ENCODE results near the gene PLEKHH1. TPM values are rescaled to one million over a fixed set of nuclear protein-coding genes. Genes with fewer than 3 reads are reported as not detected.

The PLEKHH1 gene
- total RNA-seq, 1 donor from 2014 or later: 9.4 TPM

- Histone ChIP-seq H3K4me3 (ENCODE audit: low read depth, low read length) (no peak overlapping the region), H3K27me3 (ENCODE audit: control insufficient read depth, insufficient read depth, low read length) (peaks cover 12% of the 10 kb centered on the region), H3K36me3 (ENCODE audit: control insufficient read depth, insufficient read depth, low read length) (no peaks in the 10 kb centered on the region)
- DNase-seq (ENCODE audit: low read depth): no peak
- TF ChIP-seq CTCF (IDR thresholded peaks at IDR 0.05; ENCODE audit: insufficient read depth, low read length, poor library complexity, severe bottlenecking): no peak
These were observed 20.4 kb upstream of the PLEKHH1 start for GRCh38 chr14:67512463-67513310.

DNA sequence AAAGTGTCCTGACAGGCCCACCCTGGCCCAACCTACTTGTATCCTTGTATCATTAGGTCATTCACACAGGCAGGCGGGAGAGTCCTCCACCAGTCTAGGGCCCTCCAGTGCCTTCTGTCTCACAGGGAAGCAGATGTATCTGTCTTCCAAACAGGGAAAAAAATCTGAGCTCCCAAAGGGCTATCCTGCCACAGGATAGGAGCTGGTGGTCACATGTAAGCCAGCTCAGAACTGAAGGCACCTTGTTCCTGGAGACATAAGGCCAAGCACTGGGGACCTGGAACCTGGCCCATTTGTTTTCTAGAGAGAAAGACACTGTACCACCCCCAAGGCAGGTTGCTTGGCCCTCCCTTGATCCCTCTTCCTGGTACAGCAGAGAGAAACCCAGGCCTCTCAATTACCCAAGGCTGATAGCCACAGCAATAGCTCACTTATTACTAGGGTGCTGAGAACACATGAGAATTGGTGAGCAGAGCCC is 19.4 kb upstream of the PLEKHH1 start:
- H3K27me3 ChIP-seq (ENCODE audit: control insufficient read depth, insufficient read depth, low read length): peaks cover 14% of the 10 kb centered on the region
- TF ChIP-seq CTCF (IDR thresholded peaks at IDR 0.05; ENCODE audit: insufficient read depth, low read length, poor library complexity, severe bottlenecking): no peak
- no peak overlapping the region for H3K4me3 ChIP-seq (ENCODE audit: low read depth, low read length)
- no peak for DNase-seq (ENCODE audit: low read depth)
- no peaks in the 10 kb centered on the region for H3K36me3 ChIP-seq (ENCODE audit: control insufficient read depth, insufficient read depth, low read length)

GRCh38 chr14:67514203-67514607 is 18.9 kb upstream of the PLEKHH1 start:
- Histone ChIP-seq H3K36me3 (ENCODE audit: control insufficient read depth, insufficient read depth, low read length) (no peaks in the 10 kb centered on the region), H3K27me3 (ENCODE audit: control insufficient read depth, insufficient read depth, low read length) (peaks cover 14% of the 10 kb centered on the region), H3K4me3 (ENCODE audit: low read depth, low read length) (peak overlapping the region; percentile 65)
- no peak for TF ChIP-seq CTCF (IDR thresholded peaks at IDR 0.05; ENCODE audit: insufficient read depth, low read length, poor library complexity, severe bottlenecking)
- no peak for DNase-seq (ENCODE audit: low read depth)

DNA sequence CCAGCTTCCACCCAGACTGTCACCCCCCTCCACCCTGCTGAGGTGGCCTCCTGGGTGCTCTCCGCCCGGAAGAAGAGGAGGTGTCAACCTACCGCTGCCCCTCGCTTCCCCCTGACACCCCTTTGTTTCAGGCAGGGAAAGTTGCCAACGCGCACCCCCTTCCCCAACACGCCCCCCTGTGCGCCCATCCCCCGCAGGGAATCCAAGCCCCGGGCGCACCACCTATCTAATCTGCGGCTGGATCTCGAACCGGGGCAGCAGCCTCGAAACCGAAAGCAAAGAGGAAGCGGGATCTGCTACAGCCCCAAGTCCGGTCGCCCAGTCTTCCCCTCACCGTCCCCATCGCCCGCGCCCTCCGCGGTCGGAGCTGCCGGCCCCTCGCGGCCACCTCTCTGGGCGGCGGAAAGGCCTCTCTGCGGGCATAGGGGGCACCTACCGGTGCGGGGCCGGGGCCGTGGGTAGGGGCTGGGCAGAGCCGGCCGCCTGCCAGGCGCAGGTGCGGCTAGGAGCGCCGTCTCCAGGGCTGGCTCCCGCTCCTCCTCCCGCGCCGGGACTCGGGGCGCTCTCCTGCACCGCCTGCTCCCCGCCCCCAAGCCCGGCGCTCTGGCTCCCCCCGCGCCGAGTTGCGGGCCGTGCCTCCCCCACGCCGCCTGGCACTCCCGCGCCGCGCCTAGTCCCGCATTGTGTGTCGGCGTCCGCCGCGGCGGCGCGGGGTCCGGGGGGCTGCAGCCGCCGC is 18.3 kb upstream of the PLEKHH1 start:
- DNase-seq (ENCODE audit: low read depth): no peak
- H3K4me3 ChIP-seq (ENCODE audit: low read depth, low read length): peak overlapping the region; percentile 65
- TF ChIP-seq CTCF (IDR thresholded peaks at IDR 0.05; ENCODE audit: insufficient read depth, low read length, poor library complexity, severe bottlenecking): no peak
- H3K27me3 ChIP-seq (ENCODE audit: control insufficient read depth, insufficient read depth, low read length): peaks cover 19% of the 10 kb centered on the region
- H3K36me3 ChIP-seq (ENCODE audit: control insufficient read depth, insufficient read depth, low read length): no peaks in the 10 kb centered on the region

- no peak for TF ChIP-seq CTCF (IDR thresholded peaks at IDR 0.05; ENCODE audit: insufficient read depth, low read length, poor library complexity, severe bottlenecking)
- Histone ChIP-seq H3K36me3 (ENCODE audit: control insufficient read depth, insufficient read depth, low read length) (no peaks in the 10 kb centered on the region), H3K4me3 (ENCODE audit: low read depth, low read length) (peak overlapping the region; percentile 65), H3K27me3 (ENCODE audit: control insufficient read depth, insufficient read depth, low read length) (peaks cover 19% of the 10 kb centered on the region)
- no peak for DNase-seq (ENCODE audit: low read depth)
These were observed 17.6 kb upstream of the PLEKHH1 start for GRCh38 chr14:67515386-67516079.
